Aorta (tissue), 5 donors: ENCODE data around the gene VWF. TPM values are rescaled to one million over a fixed set of nuclear protein-coding genes. Genes with fewer than 3 reads are reported as not detected.
"Not testable (repeated sequence)": the region's sequence is repeated elsewhere in the genome, so short reads cannot be mapped to it uniquely, and the experiment has no call there.

Source experiments
- ATAC-seq: fragments of 200-7000 bp; cut with Tn5 transposase; one replicate; pipeline ENCODE4 v1.9.1; 2022; ENCODE audit warnings: moderate library complexity; ENCODE audit not compliant: low FRiP score
- DNase-seq, 2 donors: peaks; one replicate each; pipeline ENCODE4 v3.0.0-alpha.2; 2020
- H3K27ac ChIP-seq, 2 donors: one replicate each; pipeline ENCODE4 v1.5.1; 2013; ENCODE audit warnings: low read length in 2 of 2, mild to moderate bottlenecking in 2 of 2, moderate library complexity in 2 of 2, control low read depth in 1 of 2, inconsistent platforms in 1 of 2, low read depth in 1 of 2
- H3K27me3 ChIP-seq, 2 donors: one replicate each; pipeline ENCODE4 v1.6.1; 2013; ENCODE audit warnings: control low read depth in 1 of 2, low read length in 1 of 2, mild to moderate bottlenecking in 1 of 2, moderate library complexity in 1 of 2; ENCODE audit not compliant: insufficient read depth in 2 of 2, control insufficient read depth in 1 of 2
- H3K36me3 ChIP-seq, 2 donors: one replicate each; pipeline ENCODE4 v1.6.1; 2013; ENCODE audit warnings: control low read depth in 1 of 2, low read length in 1 of 2, mild to moderate bottlenecking in 1 of 2; ENCODE audit not compliant: insufficient read depth in 2 of 2, control insufficient read depth in 1 of 2
- H3K4me1 ChIP-seq, 2 donors: one replicate each; pipeline ENCODE4 v1.6.1; 2013; ENCODE audit warnings: low read length in 2 of 2, control low read depth in 1 of 2, mild to moderate bottlenecking in 1 of 2, moderate library complexity in 1 of 2; ENCODE audit not compliant: insufficient read depth in 2 of 2, control insufficient read depth in 1 of 2
- H3K4me3 ChIP-seq, 2 donors: one replicate each; pipeline ENCODE4 v1.5.1; 2013; ENCODE audit warnings: low read length in 2 of 2, control low read depth in 1 of 2, mild to moderate bottlenecking in 1 of 2
- H3K9me3 ChIP-seq: one replicate; pipeline ENCODE4 v1.6.1; 2013; ENCODE audit warnings: mild to moderate bottlenecking, low read length; ENCODE audit not compliant: control insufficient read depth
- WGBS, 2 donors: extraction: QIAGEN DNeasy Blood & Tissue Kit; methylation state at CpG; one replicate each; pipeline ENCODE4 v1.1.7; 2013; 5-methylcytosine and 5-hydroxymethylcytosine counted together
- intact Hi-C, 2 donors: fragments of 100-400 bp; cut with DNase I; formaldehyde crosslinking; loops; one replicate each; pipeline versions ENCODE4 v1.14.2 to v1.15.0; 2022
- polyA plus RNA-seq, 2 donors: library from polyadenylated mRNA; stranded (reverse); fragments of 200-250 nt; gene quantifications; one replicate each; pipeline ENCODE4 v1.2.3, GENCODE V29; 2013
- total RNA-seq, 2 donors: library from RNA; stranded (reverse); fragmentation: NEBNext Ultra II Directional; extraction: Animal tissue kit (Norgen Biotek cat#: 25700); gene quantifications; one replicate each; pipeline ENCODE4 v1.2.1, GENCODE V29; 2021
- donor health status: healthy with polysubstance abuse.
- donor health status: Bipolar disorder and iron deficiency.
- donor health status: DM: no; HTN: no; CAD: no.
- donor health status: DM: no; HTN: no; CAD: no.
- donor health status: DM: yes; HTN: yes; CAD: no.

Gene VWF
- total and polyA plus RNA-seq, 4 donors: 1.3 to 619 (median 263) TPM

DNA sequence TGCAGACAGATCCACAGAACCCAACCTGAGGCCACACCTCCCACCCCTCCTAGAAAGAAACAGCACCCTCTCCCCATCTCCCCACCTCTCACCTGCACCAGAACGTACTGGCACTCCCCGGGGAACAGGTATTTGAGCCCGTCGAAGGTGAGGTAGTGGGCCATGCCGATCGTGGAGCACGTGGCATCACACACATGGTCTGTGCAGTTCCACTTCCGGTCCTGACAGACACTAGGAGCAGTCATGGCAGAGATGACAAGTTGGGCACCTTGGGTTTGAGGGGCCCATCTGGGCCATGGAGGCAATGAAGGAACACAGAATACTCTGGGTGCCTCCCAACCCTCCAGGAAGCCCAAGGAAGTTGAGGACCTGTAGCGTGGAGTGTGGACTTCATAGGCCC lies 89.9 kb downstream of the VWF start:
- H3K36me3 ChIP-seq: no peaks in the 10 kb centered on the region
- no peak overlapping the region for H3K4me3 ChIP-seq
- H3K9me3 ChIP-seq: no peaks in the 10 kb centered on the region
- intact Hi-C loops: no loop called here
- WGBS, 2 donors: 94 to 95% methylated on average over 9 of the region's 9 CpGs
- no peak overlapping the region for H3K27ac ChIP-seq
- H3K27me3 ChIP-seq: no peaks in the 10 kb centered on the region
- no peaks in the 10 kb centered on the region for H3K4me1 ChIP-seq
- ATAC-seq: no peak
- peak in 1 of 2 donors; percentile 48 for DNase-seq

DNA sequence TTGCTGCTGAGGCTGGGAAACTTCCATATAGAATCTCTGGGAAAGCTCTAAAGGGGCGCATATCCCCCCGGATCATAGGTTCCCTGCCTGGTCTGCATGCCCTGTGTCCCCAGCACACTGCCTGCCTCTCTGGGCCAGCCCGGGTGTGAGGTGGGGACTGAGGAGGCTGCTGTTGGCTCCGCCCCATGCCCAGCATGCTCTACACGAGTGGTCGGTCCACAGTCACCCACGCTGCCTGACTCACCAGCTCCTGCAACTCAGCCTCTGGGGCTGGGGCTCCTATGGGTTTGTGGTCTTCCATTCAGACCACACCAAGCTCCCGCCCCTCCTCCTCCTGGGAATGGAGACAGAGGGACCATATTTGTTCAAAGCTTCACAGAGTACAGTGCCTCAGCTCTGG lies 90.9 kb downstream of the VWF start:
- DNase-seq (peak in 1 of 2 donors; percentile 65), ATAC-seq (no peak)
- H3K36me3 ChIP-seq: no peaks in the 10 kb centered on the region
- no peaks in the 10 kb centered on the region for H3K4me1 ChIP-seq
- no peak overlapping the region for H3K4me3 ChIP-seq
- intact Hi-C loops: no loop called here
- H3K27me3 ChIP-seq: no peaks in the 10 kb centered on the region
- H3K9me3 ChIP-seq: peaks cover 3% of the 10 kb centered on the region
- 66 to 67% methylated on average over 8 of the region's 8 CpGs for WGBS, 2 donors
- H3K27ac ChIP-seq: no peak overlapping the region

- H3K36me3 ChIP-seq: no peaks in the 10 kb centered on the region
- WGBS, 2 donors: 96 to 97% methylated on average over 8 of the region's 8 CpGs
- no peaks in the 10 kb centered on the region for H3K27me3 ChIP-seq
- peak in 1 of 2 donors; percentile 51 for DNase-seq
- H3K4me1 ChIP-seq: no peaks in the 10 kb centered on the region
- no peak overlapping the region for H3K27ac ChIP-seq
- H3K4me3 ChIP-seq: no peak overlapping the region
- intact Hi-C loops: no loop called here
- no peak for ATAC-seq
- peaks cover 3% of the 10 kb centered on the region for H3K9me3 ChIP-seq
Measured at GRCh38 chr12:6032726-6033125, 91.7 kb downstream of the VWF start.

DNA sequence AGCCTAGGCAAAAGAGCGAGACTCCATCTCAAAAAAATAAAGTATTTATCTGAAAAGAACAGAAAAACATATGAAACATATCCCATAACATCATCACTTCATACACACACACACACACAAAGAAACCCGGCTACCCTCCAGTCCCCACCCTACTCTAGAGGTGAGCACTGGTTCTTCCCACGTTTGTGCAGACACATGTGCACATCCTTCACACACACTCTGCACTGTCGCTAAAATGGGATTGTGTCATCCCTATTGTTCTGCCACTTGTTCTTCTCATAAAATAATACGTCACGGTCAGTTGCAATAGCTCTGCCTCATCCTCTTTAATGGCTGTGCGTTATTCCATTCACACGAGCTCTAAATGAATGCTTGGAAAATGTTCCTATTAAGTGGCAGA lies 93.5 kb downstream of the VWF start:
- H3K9me3 ChIP-seq: peaks cover 9% of the 10 kb centered on the region
- intact Hi-C loops: no loop called here
- H3K27ac ChIP-seq: no peak overlapping the region
- ATAC-seq (no peak), DNase-seq (no peak)
- no peak overlapping the region for H3K4me3 ChIP-seq
- no peaks in the 10 kb centered on the region for H3K4me1 ChIP-seq
- WGBS, 2 donors: 85 to 88% methylated on average over 8 of the region's 8 CpGs
- no peaks in the 10 kb centered on the region for H3K27me3 ChIP-seq
- H3K36me3 ChIP-seq: no peaks in the 10 kb centered on the region

DNA sequence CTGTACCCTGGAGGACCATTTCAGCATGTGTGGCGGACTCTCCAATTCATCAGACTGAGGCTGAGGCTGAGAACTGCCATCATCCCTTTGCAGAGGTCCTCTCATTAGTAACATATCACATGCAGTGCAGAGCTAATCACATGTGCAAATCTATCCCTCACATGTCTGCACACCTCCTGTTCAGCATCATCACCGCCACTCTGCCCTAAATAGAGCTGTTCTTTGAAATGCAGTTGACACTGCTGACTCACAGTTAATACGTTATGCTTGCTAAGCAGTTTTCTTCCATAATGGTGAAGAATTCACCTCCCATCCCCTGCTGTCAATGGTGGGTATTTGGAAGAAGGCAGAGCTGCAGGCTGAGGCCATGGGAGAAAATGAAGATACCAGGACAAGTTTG lies 94.4 kb downstream of the VWF start:
- 88 to 89% methylated on average over 3 of the region's 3 CpGs for WGBS, 2 donors
- ATAC-seq: no peak

DNA sequence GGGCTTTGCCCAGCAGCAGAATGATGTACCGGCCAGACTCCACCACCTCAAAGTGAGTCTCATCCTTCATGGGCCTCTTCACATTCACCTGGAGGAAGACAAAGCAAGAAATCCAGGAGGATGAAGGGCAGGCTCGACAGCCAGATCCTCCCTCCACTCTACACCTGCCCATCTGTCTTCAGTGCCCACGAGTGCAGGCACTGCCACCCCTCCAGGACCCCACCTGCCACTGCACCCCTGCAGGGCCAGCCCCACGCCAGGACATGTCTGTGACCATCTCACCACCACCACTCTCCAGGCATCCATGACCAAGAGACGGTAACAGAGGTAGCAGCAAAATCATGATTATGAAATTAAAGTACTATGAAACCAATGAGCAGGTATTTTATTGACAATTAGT lies 95.1 kb downstream of the VWF start:
- ATAC-seq: no peak

More for the DNA sequence above, 94.4 kb downstream of the VWF start:
- Histone ChIP-seq H3K36me3 (no peaks in the 10 kb centered on the region), H3K4me1 (no peaks in the 10 kb centered on the region), H3K4me3 (no peak overlapping the region), H3K27me3 (no peaks in the 10 kb centered on the region), H3K9me3 (peaks cover 9% of the 10 kb centered on the region), H3K27ac (no peak overlapping the region)
- DNase-seq: no peak
- intact Hi-C loops: no loop called here

DNA sequence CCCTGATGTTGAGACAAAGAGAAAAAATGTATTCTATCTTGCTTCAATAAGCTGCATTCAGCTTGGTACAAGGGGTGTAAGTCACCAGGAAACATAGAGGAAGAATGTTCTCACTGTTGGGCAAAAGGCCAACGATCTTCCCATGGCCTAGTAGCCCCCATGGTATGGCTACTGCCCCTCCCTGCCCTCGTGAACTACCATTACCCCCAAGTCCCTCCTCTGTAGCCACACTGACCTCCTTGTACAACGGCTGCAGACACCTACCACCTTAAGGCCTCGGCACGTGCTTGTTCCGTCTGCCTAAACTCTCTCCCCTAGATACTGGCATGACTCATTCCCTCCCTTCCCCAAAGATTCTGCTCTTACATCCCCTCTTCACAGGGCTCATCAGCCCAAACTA lies 97.5 kb downstream of the VWF start:
- Histone ChIP-seq H3K4me1 (no peaks in the 10 kb centered on the region), H3K27me3 (no peaks in the 10 kb centered on the region), H3K9me3 (peaks cover 9% of the 10 kb centered on the region), H3K27ac (no peak overlapping the region), H3K4me3 (no peak overlapping the region), H3K36me3 (no peaks in the 10 kb centered on the region)
- WGBS, 2 donors: 88 to 90% methylated on average over 6 of the region's 6 CpGs
- no peak for ATAC-seq
- no peak for DNase-seq
- intact Hi-C loops: no loop called here

More for the DNA sequence above, 95.1 kb downstream of the VWF start:
- peaks cover 9% of the 10 kb centered on the region for H3K9me3 ChIP-seq
- no peaks in the 10 kb centered on the region for H3K36me3 ChIP-seq
- H3K27ac ChIP-seq: no peak overlapping the region
- no peaks in the 10 kb centered on the region for H3K27me3 ChIP-seq
- no peak overlapping the region for H3K4me3 ChIP-seq
- intact Hi-C loops: no loop called here
- WGBS, 2 donors: 89 to 91% methylated on average over 5 of the region's 5 CpGs
- DNase-seq: peak in 1 of 2 donors; percentile 47
- H3K4me1 ChIP-seq: no peaks in the 10 kb centered on the region

- not testable (repeated sequence) for H3K4me3 ChIP-seq
Measured at GRCh38 chr12:6025703-6026298, 98.7 kb downstream of the VWF start.

GRCh38 chr12:6024066-6024465 lies 100.4 kb downstream of the VWF start:
- ATAC-seq, H3K27ac ChIP-seq, H3K36me3 ChIP-seq: not testable (repeated sequence)

More at GRCh38 chr12:6025703-6026298, 98.7 kb downstream of the VWF start:
- DNase-seq, H3K27ac ChIP-seq, intact Hi-C loops, H3K4me1 ChIP-seq, H3K36me3 ChIP-seq, H3K9me3 ChIP-seq, H3K27me3 ChIP-seq, ATAC-seq: not testable (repeated sequence)
- WGBS, 2 donors: 87 to 88% methylated on average over 8 of the region's 9 CpGs

More at GRCh38 chr12:6024066-6024465, 100.4 kb downstream of the VWF start:
- H3K4me1 ChIP-seq, DNase-seq, H3K4me3 ChIP-seq, H3K27me3 ChIP-seq, H3K9me3 ChIP-seq, intact Hi-C loops: not testable (repeated sequence)
- WGBS, 2 donors: 92 to 96% methylated on average over 2 of the region's 2 CpGs
